DMS153 treated with DMSO at 0.1 percent for 48 hours (cell line): ENCODE results near the gene LMBR1L.
"Not testable (repeated sequence)": the region's sequence is repeated elsewhere in the genome, so short reads cannot be mapped to it uniquely, and the experiment has no call there.

Source experiments
- DNase-seq: peaks from one replicate; lab custom pipeline; 2025; ENCODE audit not compliant: unreplicated experiment; lab: John Stamatoyannopoulos, UW

Gene LMBR1L

GRCh38 chr12:49088150-49088931, 22.3 kb downstream of the LMBR1L start:
- DNase-seq: peak; percentile 90

GRCh38 chr12:49086116-49086515, 24.5 kb downstream of the LMBR1L start:
- no peak for DNase-seq

- DNase-seq: no peak
These were observed 26.2 kb downstream of the LMBR1L start for GRCh38 chr12:49084438-49084837.

- no peak for DNase-seq
These were observed 30.9 kb downstream of the LMBR1L start for GRCh38 chr12:49079793-49080192.

- no peak for DNase-seq
These were observed 39.7 kb downstream of the LMBR1L start for GRCh38 chr12:49070971-49071370.

- DNase-seq: peak; percentile 96
These were observed 40.9 kb downstream of the LMBR1L start, which contains the start of gene RHEBL1 for GRCh38 chr12:49069507-49070346. Gene RHEBL1 (minus strand): TSS chr12:49069979. CDS start chr12:49069785, 194 bp downstream.

- no peak for DNase-seq
These were observed 41.7 kb downstream of the LMBR1L start for GRCh38 chr12:49068879-49069506.

GRCh38 chr12:49066120-49066519, 44.5 kb downstream of the LMBR1L start:
- no peak for DNase-seq

GRCh38 chr12:49064767-49065152, 45.9 kb downstream of the LMBR1L start:
- DNase-seq: no peak

- not testable (repeated sequence) for DNase-seq
These were observed 48.7 kb downstream of the LMBR1L start for GRCh38 chr12:49061916-49062315.

- no peak for DNase-seq
These were observed 49.4 kb downstream of the LMBR1L start for GRCh38 chr12:49061157-49061650.

- DNase-seq: peak; percentile 89
These were observed 50.1 kb downstream of the LMBR1L start, which contains the start of gene KMT2D for GRCh38 chr12:49060237-49061156. Gene KMT2D (minus strand): TSS chr12:49060794. CDS start chr12:49055324, 5,470 bp downstream.

GRCh38 chr12:49059299-49060171, 51.1 kb downstream of the LMBR1L start:
- no peak for DNase-seq

GRCh38 chr12:49059045-49059298, 51.7 kb downstream of the LMBR1L start:
- DNase-seq: no peak

GRCh38 chr12:49058366-49059044, 52.1 kb downstream of the LMBR1L start:
- no peak for DNase-seq

- DNase-seq: no peak
These were observed 52.8 kb downstream of the LMBR1L start for GRCh38 chr12:49057888-49058287.

GRCh38 chr12:49055978-49056754, 54.5 kb downstream of the LMBR1L start:
- DNase-seq: no peak

GRCh38 chr12:49055092-49055491, 55.6 kb downstream of the LMBR1L start:
- DNase-seq: no peak
